GM20000 (cell line): ENCODE data around the gene SKP2.

Source experiments
- DNase-seq: peaks from one replicate; pipeline ENCODE4 v3.0.0; 2012; ENCODE audit warnings: low spot score
- TF ChIP-seq, protein P1 (sequence below): IDR thresholded peaks from 2 replicates; pipeline ENCODE4 v1.5.1; 2012; ENCODE audit warnings: mild to moderate bottlenecking, control low read depth; ENCODE audit errors: extremely low read depth, missing control alignments

The SKP2 gene

DNA sequence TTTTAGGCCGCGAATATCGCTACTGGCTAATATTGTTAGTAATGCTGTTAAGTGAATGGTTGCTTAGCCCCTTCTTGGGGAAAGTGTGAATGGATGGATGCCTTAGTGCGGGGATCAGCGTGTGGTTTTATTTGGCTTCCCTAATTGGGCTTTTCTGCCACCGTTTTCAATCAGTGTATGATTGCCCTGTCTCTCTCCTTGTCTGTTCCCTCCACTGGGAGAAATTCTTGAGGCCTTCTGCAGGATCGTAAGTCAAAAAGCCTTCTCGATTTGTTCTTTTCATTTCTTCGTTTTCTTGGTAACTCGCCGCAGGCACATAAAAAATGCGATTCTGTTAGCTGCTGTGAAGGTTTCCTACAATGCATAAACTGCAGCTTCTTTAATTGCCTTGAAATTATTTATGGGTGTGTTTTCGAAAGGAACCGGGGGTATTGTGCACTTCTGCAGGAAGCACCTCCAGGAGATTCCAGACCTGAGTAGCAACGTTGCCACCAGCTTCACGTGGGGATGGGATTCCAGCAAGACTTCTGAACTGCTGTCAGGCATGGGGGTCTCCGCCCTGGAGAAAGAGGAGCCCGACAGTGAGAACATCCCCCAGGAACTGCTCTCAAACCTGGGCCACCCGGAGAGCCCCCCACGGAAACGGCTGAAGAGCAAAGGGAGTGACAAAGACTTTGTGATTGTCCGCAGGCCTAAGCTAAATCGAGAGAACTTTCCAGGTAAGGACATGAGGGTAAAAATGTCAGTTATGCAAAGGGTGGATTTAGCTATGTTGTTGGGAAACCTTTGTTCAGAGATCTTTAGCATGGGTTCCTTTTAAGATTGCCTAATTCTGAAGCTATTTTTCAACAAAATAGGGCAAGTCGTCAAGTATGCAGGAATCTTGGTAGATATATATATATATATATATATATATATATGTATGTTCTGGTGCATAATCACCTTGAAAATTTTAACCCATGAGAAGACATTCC is 700 bp downstream of the SKP2 start:
- TF ChIP-seq, protein P1, sequence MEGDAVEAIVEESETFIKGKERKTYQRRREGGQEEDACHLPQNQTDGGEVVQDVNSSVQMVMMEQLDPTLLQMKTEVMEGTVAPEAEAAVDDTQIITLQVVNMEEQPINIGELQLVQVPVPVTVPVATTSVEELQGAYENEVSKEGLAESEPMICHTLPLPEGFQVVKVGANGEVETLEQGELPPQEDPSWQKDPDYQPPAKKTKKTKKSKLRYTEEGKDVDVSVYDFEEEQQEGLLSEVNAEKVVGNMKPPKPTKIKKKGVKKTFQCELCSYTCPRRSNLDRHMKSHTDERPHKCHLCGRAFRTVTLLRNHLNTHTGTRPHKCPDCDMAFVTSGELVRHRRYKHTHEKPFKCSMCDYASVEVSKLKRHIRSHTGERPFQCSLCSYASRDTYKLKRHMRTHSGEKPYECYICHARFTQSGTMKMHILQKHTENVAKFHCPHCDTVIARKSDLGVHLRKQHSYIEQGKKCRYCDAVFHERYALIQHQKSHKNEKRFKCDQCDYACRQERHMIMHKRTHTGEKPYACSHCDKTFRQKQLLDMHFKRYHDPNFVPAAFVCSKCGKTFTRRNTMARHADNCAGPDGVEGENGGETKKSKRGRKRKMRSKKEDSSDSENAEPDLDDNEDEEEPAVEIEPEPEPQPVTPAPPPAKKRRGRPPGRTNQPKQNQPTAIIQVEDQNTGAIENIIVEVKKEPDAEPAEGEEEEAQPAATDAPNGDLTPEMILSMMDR: no peak
- DNase-seq: peak; percentile 9

DNA sequence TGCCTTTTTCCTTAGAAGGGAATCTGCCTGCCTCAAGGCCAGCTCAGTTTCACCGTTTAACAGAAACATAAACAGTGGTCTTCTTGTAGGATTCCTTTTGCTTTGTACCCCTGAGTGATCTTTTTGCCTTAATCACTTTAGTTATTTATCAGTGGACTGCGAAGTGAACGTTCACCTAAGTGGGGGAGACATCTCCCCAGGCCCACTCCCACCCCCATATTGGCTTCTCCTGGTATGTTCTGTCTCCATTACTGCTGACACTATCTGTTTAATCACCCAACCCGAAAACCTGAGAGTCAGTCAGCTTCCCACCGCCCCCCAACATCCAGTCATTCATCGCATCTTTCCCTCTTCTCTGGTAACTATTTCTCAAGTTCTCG is 1.4 kb downstream of the SKP2 start:
- TF ChIP-seq, protein P1: no peak
- no peak for DNase-seq

DNA sequence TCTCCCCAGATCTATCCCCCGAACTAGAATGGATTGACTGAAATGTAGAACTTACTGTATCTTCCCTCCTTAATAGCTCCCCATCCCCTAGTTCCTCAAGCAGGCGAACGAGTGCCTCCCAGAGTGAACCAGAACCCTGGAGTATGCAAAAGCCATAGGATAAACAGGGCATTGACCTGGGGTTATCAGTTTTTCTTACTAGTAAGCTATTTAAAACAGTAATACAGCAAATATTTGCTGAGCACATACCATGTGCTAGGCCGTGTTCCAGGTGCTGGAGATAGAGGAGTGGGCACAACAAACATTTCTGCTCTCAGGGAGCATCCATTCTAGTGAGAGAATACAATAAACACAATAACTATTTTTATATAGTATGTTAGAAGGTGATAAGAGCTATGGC is 1.8 kb downstream of the SKP2 start:
- DNase-seq: no peak
- TF ChIP-seq, protein P1: no peak

DNA sequence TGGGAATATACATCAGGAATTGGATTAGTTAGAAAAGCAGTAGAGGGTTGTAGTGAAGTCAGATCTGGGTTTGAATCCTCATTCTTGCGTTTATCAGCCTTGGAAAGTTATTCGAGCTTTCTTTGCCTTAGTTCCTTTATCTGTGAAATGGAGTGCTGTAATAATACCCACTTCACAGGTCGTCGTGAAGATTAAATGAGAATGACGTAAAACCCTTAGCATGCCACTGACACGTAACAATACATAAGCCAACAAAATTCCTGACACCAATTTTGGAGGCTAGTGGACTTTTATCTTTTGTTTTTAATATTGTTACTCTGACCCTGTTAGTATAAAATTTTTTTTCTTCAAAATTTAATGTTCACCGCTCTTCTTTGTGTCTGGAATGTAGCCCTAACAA is 3.4 kb downstream of the SKP2 start:
- no peak for DNase-seq
- TF ChIP-seq, protein P1: no peak

DNA sequence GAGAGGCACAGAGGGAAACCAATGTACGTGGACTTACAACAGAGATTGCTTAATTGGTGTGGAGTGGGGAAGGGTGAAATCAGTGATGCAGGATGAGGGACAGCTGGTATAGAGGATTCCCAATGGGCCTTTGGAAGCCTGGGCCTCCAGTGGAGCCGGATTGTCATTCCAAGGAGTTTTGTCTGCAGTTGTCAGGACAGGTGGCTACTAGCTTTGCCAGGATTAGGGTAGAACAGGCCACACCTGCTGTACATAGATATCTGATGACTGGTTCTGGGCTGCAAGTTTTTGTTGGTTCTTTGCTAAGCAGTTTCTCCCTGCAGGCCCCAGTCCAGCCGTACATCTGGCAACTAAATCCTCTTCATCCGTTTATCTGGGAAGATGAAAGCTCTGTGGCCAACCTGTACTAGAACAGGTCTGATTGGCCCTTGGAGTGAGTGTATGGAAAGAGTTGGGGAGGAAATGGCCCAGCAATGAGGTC is 4.2 kb downstream of the SKP2 start:
- TF ChIP-seq, protein P1: no peak
- no peak for DNase-seq

DNA sequence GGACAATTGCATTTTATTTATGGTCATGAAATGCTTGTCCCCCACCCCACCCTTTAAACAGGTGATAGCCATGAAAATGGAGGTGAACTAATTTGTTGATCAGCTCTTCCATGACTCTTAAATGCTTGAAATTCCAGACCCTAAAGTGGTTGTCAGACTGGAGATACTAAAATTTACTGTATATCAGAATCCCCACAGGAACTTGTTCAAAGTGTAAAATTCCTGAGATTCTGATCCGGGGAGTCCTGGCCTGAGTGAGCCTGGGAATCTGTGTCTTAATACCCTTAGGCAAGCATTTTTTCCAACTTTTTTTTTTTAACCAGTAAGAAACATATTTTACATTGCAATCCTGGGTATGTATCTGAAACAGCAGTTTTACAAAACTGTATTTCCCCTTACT is 4.7 kb downstream of the SKP2 start:
- TF ChIP-seq, protein P1: no peak
- DNase-seq: no peak

DNA sequence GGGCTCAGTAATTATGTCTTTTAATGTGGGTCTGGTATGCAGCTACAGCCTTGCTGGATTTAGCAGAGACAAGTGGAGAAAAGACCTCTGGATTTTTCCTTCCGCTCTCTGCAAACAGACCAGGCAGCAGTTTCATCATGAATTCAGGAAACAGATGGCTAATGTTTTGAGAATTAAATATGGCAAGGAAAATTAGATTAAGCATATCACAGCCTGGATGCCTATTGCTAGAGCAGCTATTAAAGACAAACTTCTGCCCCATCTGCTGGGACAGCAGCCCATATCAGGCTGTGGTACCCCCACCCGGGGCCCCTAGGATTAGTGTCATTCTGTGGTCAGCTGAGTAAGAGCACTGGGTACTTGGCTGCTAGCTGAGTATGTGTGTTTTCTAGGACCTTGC is 6.2 kb downstream of the SKP2 start:
- TF ChIP-seq, protein P1: no peak
- no peak for DNase-seq
